NCI-H510A (cell line): Measurements from ENCODE around the gene SEC61G.

Source experiments
- DNase-seq: peaks from one replicate; lab custom pipeline; 2025; lab: John Stamatoyannopoulos, UW

Gene SEC61G

DNA sequence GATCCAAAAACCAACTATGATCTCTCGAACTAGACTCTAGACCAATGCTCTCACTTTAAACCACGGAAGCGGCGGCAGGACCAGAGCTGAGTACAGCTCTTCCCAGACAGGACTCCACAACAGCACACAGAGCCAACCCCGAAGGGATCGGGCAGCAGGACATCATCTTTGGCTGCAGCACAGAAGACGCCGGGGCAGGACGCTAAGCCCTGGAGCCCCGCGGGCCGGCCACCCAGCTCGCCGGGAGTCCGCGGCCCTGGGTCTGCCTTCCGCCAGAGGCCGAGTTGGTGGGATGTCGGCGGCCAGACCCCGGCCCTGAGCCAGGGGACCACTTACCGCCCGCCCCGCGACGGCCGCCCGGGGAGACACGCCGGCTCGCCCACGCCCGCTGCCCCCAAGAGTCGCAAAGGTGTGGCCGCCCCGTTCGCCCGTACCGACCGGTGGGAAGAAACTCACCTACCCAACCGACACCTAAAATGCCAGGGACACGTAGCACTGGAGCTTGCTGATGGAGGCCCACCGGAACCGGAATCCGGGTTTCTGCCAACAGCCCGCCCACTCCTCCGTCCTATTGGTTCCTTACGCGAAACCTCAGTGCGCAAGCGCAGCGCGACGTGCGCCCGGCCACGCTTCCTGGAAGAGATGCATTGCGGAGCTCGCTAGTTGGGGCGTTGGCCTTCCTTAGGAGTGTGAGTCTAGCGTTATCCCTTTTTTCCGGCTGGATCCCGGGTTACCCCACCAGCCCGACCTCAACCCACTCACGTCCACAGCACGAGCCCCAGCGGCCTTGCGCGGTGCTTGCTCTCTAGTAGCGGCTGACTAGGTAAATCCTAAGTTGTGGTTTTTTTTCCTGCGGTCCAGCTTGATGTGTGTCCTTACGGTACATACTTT, at the start of gene SEC61G:
Gene SEC61G (minus strand): TSS at position 510 of the 891 bp plus-strand sequence. CDS start 1,623 bp downstream, outside the sequence.
- DNase-seq, result peak; percentile 96

DNA sequence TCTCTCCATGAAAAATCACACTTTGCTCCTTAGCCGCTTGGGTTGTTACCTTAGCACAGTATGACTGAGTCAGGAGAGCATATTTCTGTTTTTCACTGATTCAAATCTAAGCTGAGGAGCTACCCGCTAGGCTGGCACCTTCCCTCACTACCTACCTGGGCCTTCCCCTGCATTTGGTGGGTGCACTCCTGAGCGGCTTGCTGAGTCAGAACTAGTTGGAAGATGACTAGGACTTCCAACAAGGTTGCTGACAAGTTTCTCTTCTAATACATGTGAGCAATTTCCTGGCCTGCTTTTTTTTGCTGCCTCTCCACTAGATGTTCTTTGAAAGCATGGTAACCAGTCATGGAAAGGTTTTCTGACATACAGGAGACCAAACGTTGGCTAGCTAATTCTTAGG, 43.8 kb upstream of the SEC61G start:
- DNase-seq, result no peak

DNA sequence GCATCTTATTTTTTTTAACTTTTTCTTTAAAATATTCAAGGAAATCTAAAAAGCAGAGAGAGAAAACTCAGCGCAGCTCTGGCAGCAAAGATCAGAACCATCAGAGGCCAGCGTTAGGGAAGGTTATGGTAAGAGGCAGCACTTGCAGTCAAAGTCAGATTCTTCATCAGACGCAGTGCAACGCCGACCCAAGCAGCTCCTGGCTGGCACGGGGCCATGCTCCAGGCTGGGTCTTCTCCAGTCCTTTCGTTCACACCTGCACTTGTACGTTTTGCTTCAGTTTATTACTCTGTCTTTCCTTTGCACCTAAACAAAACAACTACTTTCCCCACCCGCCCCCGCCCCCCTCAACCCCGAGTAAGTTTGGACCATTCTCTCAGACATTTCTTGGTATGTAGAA, 43.1 kb upstream of the SEC61G start:
- no peak for DNase-seq

DNA sequence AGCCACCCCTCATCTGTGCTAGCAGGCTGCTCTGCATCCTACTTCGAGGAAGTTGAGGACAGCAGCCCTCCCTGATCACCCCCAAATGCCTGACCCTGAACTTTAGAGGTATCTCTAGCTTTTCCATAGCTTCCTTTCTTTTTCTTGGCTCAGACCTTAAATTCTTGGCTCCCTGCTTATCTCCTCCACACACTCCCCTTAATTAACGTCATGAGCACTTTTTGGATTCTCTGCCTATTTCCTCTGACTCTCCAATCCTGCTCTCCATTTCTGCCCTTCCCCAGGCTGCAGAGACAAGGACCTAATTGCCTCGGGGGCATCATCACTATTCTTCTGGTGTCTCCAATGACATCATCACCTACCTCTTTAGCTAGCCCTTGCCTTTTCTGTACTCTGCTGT, 40.8 kb upstream of the SEC61G start:
- no peak for DNase-seq

DNA sequence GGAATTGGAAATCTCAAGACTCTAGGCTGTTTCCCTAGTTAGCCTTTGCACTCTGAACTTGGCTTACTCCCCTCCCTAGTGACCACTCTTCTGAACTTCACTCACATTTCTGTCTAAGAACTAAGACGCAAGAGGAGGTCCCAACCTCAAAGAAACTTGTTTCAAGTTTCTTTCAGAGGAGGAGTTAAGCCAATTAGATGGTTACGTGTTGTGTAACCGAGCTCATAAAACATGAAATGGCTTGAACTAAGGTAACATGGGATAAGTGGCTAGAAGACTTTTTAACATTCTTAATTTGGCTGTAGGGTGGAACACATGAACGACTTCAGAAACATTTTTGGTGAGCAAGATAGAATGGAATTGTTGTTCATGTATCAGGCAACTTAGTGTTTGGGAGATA, 39.5 kb upstream of the SEC61G start:
- DNase-seq, result no peak

DNA sequence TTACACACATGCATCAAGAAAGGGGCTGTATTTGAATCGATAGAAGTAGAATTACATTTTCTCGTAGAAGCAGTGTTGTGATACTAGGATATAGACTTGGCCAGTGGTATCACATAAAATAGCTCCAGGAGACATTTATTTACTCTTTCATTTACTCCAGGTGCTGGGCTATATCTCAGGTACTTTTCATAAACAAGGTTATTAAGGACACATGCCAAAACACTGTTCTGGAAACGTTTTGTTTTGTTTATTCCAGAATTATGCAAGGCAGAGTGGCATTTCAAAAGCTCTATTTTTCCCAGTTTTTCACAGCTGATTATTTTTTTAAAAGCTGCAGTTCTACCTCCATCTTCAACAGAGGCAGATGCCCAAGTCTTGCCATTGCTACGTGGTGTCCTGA, 37.8 kb upstream of the SEC61G start:
- no peak for DNase-seq

DNA sequence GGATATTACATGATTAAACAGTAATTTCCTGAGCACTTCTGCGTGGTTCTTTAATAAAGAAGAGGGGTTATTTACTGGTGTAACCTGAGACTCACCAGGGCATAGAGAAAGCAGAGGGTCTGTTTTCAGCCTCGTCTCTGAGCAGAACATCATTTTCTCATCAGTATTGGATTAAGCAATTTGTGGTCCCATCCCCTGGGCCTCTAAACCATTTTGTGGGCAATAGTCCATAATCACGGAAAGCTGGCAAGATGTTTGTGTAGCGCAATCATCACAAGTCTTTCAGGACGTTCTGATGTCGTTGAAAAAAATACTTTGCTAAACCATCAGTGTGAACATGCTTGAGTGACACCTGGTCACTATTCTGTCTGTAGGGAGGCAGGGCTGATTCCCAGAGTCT, 37.1 kb upstream of the SEC61G start:
- DNase-seq, result no peak

DNA sequence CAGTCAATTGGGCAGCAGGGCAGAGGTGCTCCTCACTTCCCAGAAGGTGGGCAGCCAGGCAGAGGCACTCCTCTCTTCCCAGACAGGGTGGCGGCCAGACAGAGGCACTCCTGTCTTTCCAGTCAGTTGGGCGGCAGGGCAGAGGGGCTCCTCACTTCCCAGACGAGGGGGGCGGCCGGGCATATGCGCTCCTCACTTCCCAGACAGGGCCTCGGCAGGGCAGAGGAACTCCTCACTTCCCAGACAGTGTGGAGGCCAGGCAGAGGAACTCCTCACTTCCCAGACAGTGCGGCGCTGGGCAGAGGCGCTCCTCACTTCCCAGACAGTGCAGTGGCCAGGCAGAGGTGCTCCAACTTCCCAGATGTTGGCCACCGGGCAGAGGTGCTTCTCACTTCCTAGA, 33.4 kb upstream of the SEC61G start:
- DNase-seq, result no peak

DNA sequence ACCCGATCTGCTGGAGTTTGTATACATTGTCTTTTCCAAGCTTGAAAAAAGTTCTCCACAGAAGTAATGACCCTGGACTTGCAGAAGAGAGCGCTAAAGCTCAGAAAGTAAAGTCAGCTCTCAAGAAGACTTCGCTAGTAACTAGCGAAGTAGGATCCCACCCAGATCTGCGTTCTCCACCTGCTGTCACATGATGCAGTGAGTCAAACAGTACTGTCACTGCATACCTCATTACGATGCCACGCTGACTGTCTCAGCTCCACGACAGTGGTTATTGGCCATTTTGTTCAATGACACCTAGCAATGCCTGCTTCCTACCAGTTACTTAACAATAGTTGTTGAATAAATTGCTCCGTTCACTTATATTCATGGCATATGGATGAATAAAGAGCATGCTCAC, 29.7 kb upstream of the SEC61G start:
- peak; percentile 72 for DNase-seq

DNA sequence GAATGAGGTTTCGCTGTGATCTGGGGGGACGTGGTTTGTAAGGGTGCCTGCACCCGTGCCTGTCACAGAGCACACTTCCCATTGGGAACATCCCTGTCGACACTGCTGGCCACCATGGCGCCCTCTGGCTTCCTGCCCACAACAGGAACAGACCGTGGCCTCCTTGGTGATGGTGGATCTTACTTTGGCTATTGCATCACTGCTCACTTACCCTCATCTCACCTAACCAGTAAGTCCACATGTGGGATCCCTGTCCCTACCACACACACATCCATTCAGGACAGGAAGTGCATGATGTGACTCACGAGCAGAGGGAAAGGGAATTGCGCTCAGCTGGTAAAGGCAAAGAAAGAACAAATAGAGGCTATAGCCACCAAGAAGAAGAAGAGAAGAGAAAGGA, 26.2 kb upstream of the SEC61G start:
- DNase-seq, result no peak

DNA sequence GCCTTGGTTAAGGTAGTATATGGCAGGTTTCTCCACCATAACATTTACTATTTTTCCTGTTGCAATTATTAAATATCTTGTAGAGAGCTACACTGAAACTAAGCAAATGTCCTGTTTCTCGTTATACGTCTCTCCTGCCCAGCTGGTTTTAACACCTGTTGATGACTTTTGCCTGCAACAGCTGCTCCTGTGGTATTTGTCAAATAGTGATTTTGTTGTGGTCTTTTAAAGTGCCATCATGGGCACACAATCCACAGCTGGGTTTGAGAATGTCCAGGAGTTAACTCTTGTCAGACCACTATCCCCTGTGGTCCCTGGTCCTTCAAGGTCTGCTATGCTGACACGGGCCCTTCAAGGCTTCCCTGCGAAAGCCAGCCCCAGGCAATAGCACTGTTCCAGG, 24.9 kb upstream of the SEC61G start:
- no peak for DNase-seq

DNA sequence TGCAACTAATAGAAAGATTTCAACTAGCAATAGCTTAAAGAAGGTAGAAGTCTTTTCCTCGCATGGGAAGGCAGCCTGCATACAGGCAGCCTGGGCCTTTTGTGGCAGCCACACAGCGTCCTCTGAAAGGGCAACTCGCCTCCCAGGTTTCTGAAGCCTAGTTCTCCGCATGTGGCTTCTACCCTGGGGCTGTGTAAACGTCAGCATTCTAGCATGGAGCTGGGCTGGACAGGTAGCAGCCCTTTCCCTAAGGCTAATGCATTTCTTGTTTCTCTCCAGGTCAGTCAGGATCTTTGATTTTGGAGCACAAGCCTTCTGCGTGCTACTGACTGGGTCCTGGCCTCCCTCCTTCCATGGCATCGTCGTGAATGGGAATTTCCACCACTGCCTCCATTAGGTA, 23.8 kb upstream of the SEC61G start:
- no peak for DNase-seq

DNA sequence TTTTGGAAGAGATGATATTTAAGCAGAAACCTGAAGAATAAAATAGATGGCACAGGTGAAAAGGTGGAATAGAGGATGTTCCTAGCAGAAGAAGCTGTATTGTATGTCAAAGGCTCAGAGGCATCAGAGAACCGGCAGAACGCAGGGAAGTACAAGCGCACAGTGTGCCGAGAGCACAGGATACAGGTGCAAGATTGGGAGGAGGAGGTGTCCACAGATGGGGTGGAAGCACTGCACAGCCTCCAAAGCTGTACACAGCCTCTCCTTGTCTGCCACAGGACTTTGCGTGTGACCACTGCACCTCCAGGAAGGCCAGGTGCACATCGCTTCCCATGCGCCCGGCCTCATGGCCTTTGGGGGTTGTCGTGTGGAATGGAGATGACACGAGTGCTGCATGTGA, 23.3 kb upstream of the SEC61G start:
- DNase-seq, result no peak

DNA sequence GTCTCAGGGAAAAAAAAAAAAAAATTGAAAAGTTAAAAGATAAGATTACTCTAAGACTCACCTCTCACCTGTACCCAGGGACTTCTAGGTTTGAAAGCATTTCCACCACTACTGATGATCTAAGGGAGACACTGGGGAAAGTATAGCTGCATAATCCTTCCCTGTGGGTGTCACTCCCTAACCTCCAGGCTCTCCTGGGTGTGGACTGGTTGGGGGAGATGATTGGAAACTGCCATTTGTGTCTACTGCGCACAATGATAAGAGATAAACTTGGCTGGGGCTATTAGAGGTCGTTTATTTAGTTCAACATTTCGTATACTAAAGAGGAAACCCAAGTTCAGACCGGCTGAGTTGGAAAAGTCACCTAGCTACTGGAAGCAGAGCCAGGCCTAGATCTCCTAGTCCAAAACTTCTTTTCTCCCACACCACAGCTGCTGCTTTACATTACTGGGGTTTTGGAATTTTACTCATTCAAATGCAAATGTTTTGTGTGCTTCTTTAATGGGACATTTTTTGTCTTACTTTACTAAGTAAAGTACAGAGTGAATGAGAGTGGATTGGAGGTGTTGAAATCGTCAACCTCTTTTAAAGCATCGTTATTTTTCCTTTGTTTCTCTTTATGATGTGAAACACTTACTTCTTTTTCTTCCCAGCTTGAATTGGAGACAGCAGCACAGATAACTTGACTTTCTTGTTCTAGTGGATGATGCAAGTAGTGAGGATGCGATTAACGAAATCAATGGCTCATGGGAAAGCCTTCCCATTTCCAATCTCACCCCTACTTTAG, 22.3 kb upstream of the SEC61G start:
- no peak for DNase-seq

DNA sequence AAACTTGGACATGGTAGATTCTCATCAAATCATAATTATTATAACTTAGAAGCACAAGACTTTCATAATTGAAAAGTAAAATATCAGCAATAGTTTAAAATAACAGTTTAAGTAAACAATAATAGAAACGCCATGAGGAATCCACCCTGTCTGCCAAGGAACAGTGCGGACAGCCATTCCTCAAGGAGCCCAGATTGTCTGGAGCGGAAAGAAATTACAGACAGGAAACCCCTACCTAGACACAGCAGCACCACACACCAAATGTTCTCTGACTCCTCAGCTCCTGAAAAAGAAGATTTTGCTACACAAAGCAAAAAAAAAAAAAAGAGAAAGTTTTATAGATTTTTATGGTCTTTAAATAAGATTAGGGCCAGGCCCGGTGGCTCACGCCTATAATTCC, 21.5 kb upstream of the SEC61G start:
- no peak for DNase-seq

DNA sequence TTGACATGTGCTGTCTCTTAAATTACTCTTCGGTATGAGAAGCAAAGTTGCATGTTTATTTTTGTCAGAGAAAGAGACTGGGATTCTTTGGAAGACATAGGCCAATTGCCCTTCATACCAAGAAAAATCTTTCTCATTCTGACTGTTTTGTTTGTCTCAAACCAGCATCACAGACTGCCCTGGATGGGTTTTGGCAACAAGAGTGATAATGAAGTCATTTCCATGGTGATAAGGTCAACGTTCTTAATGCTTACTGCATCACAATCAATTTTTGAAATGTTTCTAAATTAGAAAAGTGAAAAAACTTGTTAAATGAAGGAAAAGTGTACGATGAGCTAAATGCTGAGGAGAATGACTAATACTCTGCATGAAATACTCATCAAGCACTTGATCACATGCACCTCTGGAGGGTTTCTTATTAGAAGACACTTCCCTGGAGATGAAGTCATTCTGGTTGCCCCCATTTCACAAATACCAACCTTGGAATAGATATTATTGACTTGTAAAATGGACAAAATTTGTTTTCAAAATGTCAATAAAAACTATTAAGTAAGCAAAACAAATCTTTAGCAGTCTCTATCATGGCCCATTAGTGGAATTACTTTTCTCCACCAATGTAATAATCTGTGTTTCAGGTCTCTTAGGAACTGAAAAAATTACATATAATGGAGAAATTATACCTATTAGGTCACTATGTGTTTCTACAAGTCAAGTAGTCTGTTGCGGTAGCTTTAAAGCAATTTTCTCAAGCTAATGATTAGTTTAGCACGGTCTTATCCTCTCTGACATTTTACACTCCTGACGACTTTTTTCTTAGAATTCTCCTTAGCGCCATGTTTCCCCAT, 19.9 kb upstream of the SEC61G start:
- no peak for DNase-seq

DNA sequence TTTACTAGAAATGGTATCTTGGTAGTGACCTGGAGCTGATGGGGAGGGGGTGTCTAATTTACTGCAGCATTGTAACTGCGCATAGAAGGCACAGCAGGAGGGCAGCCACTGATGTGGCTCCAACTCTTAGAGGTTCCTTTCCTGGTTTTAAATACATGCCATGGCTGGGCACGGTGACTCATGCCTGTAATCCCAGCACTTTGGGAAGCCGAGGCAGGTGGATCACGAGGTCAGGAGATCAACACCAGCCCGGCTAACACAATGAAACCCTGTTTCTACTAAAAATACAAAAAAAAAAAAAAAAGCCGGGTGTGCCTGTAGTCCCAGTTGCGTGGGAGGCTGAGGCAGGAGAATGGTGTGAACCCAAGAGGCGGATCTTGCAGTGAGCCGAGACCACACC, 19.2 kb upstream of the SEC61G start:
- no peak for DNase-seq

DNA sequence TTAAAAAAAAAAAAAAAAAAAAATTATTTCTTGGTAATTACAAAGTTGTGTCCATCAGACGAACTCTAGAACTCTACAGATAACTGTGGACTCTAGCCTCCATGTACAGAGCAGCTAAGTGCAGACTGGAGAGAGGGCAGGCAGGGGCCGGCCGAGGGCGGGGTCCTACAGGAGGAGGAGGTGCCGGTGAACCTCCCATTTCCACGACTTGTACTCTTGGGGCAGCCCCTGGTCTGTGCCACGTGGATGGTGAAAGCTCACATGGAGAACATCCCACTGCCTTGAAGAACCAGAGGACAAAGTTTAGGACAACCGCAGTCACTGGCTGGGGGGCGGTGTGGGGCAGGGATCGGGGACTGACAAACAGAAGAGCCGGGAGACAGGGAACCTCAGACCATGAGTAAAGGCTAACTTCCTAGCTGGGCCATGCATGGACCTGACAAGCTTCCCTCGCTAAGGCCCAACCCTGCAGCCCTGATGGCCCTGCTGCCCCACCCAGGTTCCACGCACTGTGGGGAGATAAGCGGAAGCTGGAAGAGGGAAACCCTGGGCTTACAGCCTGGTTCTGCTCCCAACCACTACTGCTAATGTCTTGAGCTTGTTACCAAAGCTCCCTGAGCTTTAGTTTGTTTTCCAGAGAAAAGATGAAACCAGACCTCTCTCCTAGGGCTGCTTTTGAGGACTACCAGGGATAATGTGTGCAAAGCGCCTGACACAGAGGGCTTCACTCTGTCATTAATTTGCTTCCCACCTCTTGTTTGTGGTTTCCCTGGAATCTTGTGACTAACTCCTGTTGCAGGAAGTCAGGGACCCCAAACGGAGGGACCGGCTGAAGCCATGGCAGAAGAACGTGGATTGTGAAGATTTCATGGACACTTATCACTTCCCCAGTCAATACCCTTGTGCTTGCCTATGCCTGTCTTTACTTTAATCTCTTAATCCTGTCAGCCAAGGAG, 16.1 kb upstream of the SEC61G start:
- DNase-seq, result no peak

DNA sequence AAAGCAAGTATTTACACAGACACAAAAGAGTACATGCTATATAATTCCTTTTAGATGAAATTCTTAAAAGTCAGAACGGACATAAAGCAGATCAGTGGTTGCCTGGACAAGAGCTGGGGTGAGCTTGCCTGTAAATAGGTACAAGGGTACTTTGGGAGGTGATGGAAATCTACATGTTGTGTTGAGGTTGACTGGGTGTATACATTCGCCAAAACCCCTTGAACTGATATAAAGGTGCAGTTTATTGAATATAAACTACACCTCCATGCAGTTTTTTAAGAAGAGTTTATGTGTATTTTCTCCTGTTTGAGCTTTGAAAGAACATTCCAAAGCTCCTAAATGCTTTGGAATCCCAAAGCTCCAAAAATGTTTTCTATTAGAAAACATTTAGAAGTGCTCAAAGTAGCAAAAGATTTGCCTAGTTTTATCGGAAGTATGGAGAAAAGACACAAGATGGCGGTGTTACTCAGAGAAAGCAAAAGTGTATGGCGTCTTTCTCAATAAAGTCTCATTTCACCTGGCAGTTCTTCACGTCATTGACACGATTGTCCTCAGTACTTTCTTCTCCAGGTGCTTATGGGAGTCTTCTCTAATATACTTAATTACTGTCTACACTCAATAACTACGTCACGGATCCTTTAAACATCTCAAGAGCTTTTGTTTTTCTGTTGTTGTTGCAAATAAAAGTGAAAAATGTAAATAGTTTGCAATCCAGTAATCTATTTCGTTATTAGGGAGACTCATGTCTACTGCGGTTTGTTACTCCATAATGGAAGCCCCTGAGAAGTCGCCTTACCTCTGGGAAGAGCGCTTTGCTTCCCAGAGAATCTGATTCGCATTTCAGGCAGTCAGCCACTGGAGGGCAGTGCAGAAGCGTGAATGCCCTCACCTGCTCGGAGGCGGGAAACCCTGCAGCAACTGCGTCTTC, 14.7 kb upstream of the SEC61G start:
- peak; percentile 80 for DNase-seq

DNA sequence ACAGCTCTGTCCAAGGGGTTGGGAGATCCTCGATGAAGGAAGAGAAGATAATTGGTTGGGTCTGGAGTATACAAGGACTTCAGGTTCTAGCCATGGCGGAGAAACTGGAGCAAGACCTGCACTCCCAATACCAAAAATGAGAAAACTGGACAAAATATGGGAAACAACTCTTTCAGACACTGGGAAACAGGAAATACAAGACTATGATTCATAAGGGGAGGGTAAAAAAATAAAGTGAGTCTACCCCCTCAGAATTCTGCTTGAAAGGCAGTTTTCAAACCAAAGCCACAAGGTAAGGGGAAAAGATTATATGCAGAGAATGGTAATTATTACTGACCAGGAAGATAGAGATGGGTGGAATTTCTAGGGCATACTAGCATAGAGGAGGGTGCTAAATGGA, 10.2 kb upstream of the SEC61G start:
- no peak for DNase-seq
